ENCODE measurements around the gene IL20RB.

DNA sequence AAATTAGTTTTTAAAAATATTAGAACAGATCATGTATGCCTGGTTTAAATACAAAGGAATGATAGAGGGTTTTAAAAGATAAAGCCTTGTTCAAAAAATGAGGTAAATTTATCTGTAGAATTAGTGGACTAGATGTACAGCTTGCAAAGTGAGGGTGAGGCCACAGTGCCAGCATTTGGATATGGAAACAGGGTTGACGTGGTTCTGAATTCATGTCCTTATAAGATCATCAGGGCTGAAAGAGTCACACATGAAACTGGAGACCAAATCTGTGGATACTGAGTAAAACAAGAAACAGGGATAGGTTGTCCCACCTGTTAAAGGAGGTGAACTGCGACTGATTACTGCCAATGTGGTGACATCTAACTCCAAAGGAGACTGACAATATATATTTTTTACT lies 49.5 kb upstream of the IL20RB start:
- no peak for TF ChIP-seq SUZ12 (IDR thresholded peaks at IDR 0.05)
- TF ChIP-seq FOXA1 (IDR thresholded peaks at IDR 0.05), result no peak
- TF ChIP-seq TARDBP (IDR thresholded peaks at IDR 0.05), result no peak
- TF ChIP-seq FOXM1 (IDR thresholded peaks at IDR 0.05; ENCODE audit: borderline replicate concordance), result no peak
- no peak for TF ChIP-seq FOXK2 (IDR thresholded peaks at IDR 0.05)
- no peak for TF ChIP-seq ARNT (IDR thresholded peaks at IDR 0.05)
